Body of pancreas (tissue), 4 donors: ENCODE measurements around the gene AKTIP.

Source experiments
- CTCF ChIP-seq, 7 experiments: fragments of 450-650 bp in 4 of 7; fragments of 200-600 bp in 3 of 7; sonication (generic) in 3 of 7; IDR thresholded peaks; one replicate each; pipeline ENCODE4 v1.5.1; 2016 to 2019; ENCODE audit warnings: antibody characterized with exemption in 7 of 7
- POLR2A ChIP-seq, 3 donors: fragments of 450-650 bp; IDR thresholded peaks; one replicate each; pipeline ENCODE4 v1.6.1; 2016; ENCODE audit warnings: antibody characterized with exemption in 3 of 3, mild to moderate bottlenecking in 2 of 3

GRCh38 chr16:53507464-53508179, 4.6 kb upstream of the AKTIP start:
- no peak for TF ChIP-seq CTCF (IDR thresholded peaks at IDR 0.05)
- no peak for TF ChIP-seq POLR2A (IDR thresholded peaks at IDR 0.05)
